Keratinocyte (primary cell): Measurements from ENCODE around the gene AKR1C3.

Experiments
- EZH2 ChIP-seq: IDR thresholded peaks from one replicate; pipeline ENCODE4 v1.6.1; 2012; ENCODE audit warnings: inconsistent platforms, mild to moderate bottlenecking, low read length, moderate library complexity
- TF ChIP-seq, protein P1 (sequence below), 3 experiments: IDR thresholded peaks in 1 of 3; conservative IDR thresholded peaks in 1 of 3; optimal IDR thresholded peaks in 1 of 3; 2 replicates in 2 of 3; 3 replicates in 1 of 3; pipeline versions ENCODE3 to v1.5.1; 2011; ENCODE audit warnings: low read length in 3 of 3, mild to moderate bottlenecking in 3 of 3, moderate library complexity in 2 of 3, control low read depth in 1 of 3, inconsistent platforms in 1 of 3; ENCODE audit not compliant: insufficient read depth in 2 of 3; ENCODE audit errors: extremely low read depth in 1 of 3

DNA sequence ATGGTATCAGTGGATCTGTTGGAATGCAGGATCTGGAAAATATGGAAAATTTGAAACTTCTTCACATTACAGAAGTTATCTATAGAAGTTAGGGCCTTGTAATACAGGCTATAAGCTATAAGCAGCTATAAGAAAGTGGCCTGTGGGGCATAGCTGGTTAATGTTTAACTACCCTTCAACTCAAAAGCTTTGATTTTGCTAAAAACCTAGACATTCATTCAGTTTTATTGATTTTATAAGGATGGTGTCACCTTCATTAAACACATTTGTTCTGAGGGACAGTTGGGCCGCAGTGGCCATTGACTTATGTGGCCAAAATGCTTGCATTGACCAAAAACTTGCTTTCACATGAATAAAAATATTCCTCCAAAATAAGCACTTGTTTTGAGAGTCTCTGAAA, 13.1 kb upstream of the AKR1C3 start:
- TF ChIP-seq, protein P1, sequence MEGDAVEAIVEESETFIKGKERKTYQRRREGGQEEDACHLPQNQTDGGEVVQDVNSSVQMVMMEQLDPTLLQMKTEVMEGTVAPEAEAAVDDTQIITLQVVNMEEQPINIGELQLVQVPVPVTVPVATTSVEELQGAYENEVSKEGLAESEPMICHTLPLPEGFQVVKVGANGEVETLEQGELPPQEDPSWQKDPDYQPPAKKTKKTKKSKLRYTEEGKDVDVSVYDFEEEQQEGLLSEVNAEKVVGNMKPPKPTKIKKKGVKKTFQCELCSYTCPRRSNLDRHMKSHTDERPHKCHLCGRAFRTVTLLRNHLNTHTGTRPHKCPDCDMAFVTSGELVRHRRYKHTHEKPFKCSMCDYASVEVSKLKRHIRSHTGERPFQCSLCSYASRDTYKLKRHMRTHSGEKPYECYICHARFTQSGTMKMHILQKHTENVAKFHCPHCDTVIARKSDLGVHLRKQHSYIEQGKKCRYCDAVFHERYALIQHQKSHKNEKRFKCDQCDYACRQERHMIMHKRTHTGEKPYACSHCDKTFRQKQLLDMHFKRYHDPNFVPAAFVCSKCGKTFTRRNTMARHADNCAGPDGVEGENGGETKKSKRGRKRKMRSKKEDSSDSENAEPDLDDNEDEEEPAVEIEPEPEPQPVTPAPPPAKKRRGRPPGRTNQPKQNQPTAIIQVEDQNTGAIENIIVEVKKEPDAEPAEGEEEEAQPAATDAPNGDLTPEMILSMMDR (optimal IDR thresholded peaks at IDR 0.05 in 1 of 3, IDR thresholded peaks at IDR 0.05 in 1 of 3, conservative IDR thresholded peaks at IDR 0.05 in 1 of 3; ENCODE audit: extremely low read depth in 1 of 3, insufficient read depth in 2 of 3, low read length in 3 of 3) = no peak
- TF ChIP-seq EZH2 = no peak
